PFSK-1 (cell line): ENCODE measurements around the gene KIAA0825.

Experiments used
- FOXP2 ChIP-seq: optimal IDR thresholded peaks from 2 replicates; pipeline ENCODE3; 2011; ENCODE audit warnings: borderline replicate concordance, control low read depth, inconsistent platforms; ENCODE audit not compliant: insufficient read depth; ENCODE audit errors: extremely low read length, extremely low read depth
- POLR2AphosphoS5 ChIP-seq: IDR thresholded peaks from 2 replicates; pipeline ENCODE4 v1.6.1; 2012; ENCODE audit warnings: low read depth, mild to moderate bottlenecking, control low read depth, low read length, moderate library complexity
- REST ChIP-seq, 2 experiments: IDR thresholded peaks; 2 replicates each; pipeline versions ENCODE4 v1.6.1 to v1.8.0; 2011 to 2012; ENCODE audit warnings: low read depth in 2 of 2, low read length in 2 of 2, control low read depth in 1 of 2, inconsistent platforms in 1 of 2, mild to moderate bottlenecking in 1 of 2, moderate library complexity in 1 of 2; ENCODE audit not compliant: insufficient read depth in 1 of 2
- SIN3A ChIP-seq: IDR thresholded peaks from 2 replicates; pipeline ENCODE4 v1.6.1; 2012; ENCODE audit warnings: mild to moderate bottlenecking, low read length, moderate library complexity, borderline replicate concordance; ENCODE audit not compliant: insufficient read depth
- TAF1 ChIP-seq: IDR thresholded peaks from 2 replicates; pipeline ENCODE4 v1.6.1; 2012; ENCODE audit warnings: low read length, control low read depth, borderline replicate concordance; ENCODE audit not compliant: insufficient read depth

Gene KIAA0825

GRCh38 chr5:94442076-94442475, 176.3 kb downstream of the KIAA0825 start:
- TF ChIP-seq FOXP2 (no peak), REST (IDR thresholded peaks at IDR 0.05; ENCODE audit: insufficient read depth in 1 of 2, low read depth in 2 of 2, low read length in 2 of 2) (no peak), TAF1 (no peak), POLR2AphosphoS5 (no peak), SIN3A (no peak)

GRCh38 chr5:94440015-94440414, 178.4 kb downstream of the KIAA0825 start:
- TF ChIP-seq POLR2AphosphoS5: no peak
- TF ChIP-seq SIN3A: no peak
- TF ChIP-seq REST (IDR thresholded peaks at IDR 0.05; ENCODE audit: insufficient read depth in 1 of 2, low read depth in 2 of 2, low read length in 2 of 2): no peak

- TF ChIP-seq FOXP2 (no peak), POLR2AphosphoS5 (no peak), REST (IDR thresholded peaks at IDR 0.05; ENCODE audit: insufficient read depth in 1 of 2, low read depth in 2 of 2, low read length in 2 of 2) (no peak), SIN3A (no peak), TAF1 (no peak)
Observed at GRCh38 chr5:94433397-94434163, 184.8 kb downstream of the KIAA0825 start.

- TF ChIP-seq TAF1 (no peak), REST (IDR thresholded peaks at IDR 0.05; ENCODE audit: insufficient read depth in 1 of 2, low read depth in 2 of 2, low read length in 2 of 2) (no peak), FOXP2 (no peak), SIN3A (no peak), POLR2AphosphoS5 (no peak)
Observed at GRCh38 chr5:94432499-94432898, 185.9 kb downstream of the KIAA0825 start.
